HG03280 (cell line): ENCODE data around the gene CRB2.

Source experiments
- ATAC-seq: cut with Tn5 transposase; IDR thresholded peaks from one replicate; pipeline ENCODE4 v1.9.1; 2021; ENCODE audit warnings: mild to moderate bottlenecking, moderate library complexity; ENCODE audit not compliant: unreplicated experiment

CRB2 gene

GRCh38 chr9:123418506-123418905 lies 62.5 kb downstream of the CRB2 start:
- no peak for ATAC-seq

DNA sequence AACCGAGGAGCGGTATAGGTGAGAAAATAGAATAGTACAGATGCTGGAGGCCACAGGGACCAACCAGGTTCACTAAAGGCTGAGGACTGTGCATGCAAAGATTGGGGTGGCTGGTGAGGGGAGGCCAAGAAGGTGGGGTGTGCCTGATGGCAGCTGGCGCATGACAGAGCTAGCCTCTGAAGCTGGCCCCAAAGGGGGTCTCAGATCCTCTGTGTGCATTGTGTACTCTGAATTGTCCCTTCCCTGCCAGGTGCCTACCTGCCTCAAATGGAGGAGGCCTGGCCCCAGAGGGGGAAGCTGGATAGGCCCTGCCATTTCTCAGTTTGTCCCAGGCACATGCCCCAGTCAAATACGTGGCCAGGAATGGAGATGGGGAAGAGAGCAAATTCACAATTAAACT lies 63.1 kb downstream of the CRB2 start:
- ATAC-seq, result no peak

GRCh38 chr9:123419721-123420591 lies 64.0 kb downstream of the CRB2 start:
- ATAC-seq, result no peak

DNA sequence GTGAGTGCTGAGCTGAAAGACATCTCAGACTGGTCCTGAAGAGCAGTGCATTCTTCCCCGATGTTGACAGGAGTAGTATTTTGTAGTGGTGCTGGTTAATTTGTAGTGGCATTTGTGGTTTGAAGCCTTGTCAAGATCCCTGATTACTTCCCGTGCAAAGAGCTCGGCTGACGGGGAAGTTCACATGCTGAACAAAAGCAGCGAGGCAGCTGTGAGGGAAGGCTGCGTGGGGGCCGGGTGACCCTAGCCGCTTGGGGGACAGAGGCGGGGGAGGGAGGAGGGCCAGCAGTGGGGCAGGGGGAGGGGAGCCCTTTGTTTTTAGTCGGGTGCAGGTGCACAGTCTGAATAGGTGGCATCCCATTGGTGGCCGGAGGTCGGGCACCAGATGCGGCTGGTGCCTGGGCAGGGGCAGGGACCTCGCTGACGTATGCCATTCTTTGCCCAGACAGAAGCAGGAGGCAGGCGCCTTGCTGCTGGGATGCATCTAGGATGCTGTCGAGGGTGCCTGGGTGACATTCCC lies 64.7 kb downstream of the CRB2 start:
- ATAC-seq, result no peak

DNA sequence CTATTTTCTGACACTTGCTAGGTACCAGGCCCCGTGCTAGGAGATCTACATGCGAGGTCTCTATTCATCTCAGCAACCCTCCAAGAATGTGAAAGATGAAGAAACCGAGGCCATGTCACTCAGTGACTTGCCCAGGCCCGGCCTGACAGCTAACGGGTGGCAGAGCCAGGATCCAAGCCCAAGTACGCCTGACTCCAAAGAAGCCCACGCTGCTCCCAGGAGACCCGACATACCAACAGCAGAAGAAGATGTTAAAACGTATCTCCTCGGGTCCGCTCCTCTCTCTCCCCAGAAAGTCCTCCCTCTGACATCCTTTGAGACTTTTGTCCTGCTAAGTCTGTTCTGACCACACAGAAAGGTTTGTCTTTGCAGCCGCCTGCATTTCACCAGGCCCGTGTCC lies 65.2 kb downstream of the CRB2 start:
- no peak for ATAC-seq

- no peak for ATAC-seq
These were observed 65.9 kb downstream of the CRB2 start for GRCh38 chr9:123421801-123422455.

- no peak for ATAC-seq
These were observed 66.8 kb downstream of the CRB2 start for GRCh38 chr9:123422635-123423310.

DNA sequence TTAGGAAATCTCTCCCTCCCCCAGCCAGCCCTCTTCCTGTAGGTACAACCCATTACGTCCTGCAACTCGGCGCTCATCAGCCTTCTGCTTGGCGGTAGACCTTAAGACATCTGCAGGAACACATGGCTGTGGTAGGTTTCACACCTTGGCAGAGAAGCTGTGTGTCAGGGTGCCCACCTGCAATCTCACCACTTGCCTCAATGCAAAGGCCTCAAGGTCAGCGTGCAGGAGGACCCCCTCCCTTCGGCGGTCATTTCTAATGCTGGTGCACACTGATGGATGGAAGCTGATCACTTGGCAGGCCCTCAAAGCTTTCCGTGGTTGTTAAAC lies 67.3 kb downstream of the CRB2 start:
- ATAC-seq, result no peak

- ATAC-seq, result no peak
These were observed 68.1 kb downstream of the CRB2 start for GRCh38 chr9:123424131-123424530.

DNA sequence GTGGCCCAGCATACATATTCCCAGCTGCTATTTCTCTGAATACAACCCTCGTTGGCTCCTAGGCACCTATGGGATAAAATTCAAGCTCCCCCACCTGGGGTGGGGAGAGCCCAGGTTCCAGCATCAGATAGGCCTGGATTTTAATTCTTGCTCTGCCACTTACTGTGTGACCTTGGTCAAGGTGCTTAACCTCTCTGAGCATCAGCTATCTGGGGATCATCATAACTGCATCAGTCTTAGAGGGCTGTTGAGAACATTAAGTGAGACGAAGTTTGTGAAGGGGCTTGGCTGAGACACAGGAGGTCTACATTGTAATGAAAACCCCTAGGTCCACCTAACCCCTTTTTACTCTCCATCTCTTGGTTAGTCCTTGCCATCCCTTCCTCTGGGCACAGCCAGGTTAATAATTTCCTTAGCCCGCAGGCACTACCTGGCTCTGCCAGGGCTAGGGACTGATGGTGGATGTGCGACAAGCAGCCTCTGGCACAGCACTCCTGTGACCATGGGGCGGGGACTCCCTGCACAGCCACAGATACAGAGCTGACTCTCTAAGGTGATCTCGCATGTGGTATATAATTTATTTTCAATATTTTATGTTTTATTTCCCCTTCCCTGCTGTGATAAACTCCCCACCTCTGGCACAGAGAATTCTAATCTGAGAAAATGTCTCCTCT lies 68.7 kb downstream of the CRB2 start:
- ATAC-seq, result no peak

DNA sequence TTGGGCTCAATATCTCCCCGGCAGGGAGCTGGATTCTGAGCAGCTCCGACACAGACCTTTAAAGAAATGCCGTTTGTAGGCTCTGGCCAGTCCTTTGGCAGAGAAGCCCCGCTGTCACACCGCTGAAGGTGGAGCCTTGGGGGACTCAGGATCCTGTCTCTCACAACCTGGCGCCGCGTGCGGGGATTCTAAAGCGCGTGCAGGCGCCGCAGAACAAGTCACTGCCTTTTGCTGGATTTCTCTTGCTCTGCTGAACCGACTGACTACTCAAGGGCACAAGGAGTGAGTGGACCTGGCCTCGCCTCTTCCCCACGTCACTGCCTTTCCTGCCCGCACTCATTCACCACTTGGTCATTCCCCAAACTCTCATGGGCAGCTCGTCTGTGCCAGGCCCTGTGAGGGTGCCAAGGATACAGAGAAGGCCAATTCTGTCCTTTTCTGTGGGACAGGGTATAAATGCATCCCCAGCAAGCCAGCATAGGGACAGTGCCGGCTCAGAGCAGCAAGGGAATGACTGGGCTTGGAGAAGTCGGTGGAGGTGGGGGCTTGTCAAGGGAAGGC lies 69.3 kb downstream of the CRB2 start:
- ATAC-seq, result no peak

DNA sequence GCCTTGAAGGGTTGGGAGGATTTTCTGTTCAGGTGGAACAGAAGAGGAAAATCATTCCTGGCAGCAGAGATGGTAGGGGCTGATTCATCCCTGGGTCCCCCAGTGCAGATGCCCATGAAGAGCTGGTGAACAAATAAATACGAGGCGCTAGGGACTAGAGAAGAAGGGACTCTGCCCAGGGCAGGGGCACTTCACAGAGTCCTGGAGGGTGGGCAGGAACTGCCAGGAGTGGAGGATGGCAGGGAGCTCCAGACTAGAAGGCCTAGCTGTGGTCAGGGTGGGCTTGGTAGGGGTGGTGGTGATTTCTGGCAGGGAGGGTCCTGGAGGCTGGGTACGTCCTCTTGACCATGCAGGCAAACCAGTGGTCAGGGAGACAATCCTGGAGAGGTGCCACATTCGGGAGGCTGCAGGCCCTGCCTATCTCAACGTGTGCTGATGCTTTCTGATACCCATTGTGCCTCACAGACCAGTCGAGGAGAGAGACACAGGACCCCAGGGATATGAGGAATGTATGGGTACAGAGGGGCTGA lies 69.9 kb downstream of the CRB2 start:
- no peak for ATAC-seq

DNA sequence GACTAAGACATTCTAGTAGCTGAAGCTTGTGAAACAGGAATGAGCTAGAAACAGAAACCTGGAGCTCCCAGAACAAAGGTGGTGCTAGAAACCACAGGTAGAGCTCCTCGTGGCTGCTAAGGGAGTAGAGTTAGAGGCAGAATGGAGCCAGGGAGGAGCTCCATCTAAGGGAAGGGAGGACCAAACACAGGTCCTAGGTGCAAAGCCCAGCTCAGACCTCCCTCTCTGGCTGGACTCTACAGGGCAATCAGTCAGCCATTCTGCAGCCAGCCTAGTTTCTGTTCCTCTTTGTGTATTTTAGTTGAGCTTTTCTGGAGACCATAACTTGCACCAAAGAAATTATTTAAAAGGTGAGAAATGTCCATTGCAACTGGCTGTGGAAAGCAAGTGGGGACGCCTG lies 70.4 kb downstream of the CRB2 start:
- ATAC-seq, result no peak
